ENCODE measurements around the gene SIRPA. TPM values are rescaled to one million over a fixed set of nuclear protein-coding genes. Genes with fewer than 3 reads are reported as not detected.

The SIRPA gene
- total and polyA plus RNA-seq, 2 donors (not counting 1 experiment from before 2014, with no cell fraction given), result 25.1 to 26.6 TPM

DNA sequence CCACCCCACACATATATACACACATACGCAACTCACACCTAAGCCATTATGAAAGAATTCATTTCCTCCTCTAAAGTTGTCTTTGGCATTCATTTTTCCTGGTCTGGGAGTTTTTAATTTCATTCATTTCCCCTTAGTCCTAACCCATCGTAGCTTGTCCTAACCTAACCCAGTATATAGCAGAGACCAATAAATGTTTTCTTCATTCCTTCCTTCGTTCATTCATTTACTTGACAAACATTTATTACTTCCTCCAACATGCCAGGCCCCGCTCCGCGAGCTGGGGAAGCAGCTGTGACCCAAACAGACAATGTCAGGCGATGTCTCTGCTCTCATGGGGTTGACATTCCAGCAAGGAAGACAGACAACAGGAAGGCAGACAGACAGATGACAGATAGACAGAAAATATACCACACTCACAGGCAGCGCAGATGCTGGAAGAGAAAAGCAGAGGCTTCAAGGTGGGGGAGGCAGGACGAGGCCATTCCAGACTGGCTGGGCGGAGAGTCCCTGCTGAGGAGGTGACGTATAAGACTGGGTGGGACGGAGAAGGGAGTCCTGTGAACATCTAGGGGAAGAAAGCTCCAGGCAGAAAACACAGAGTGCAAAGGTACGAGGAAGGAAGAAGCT, 33.7 kb upstream of the SIRPA start:
- Histone ChIP-seq H2AFZ (ENCODE audit: low read length) (no peak overlapping the region), H3K4me3 (replicated peaks in 1 of 4; ENCODE audit: control extremely low read depth in 1 of 4, insufficient read depth in 1 of 4, low read depth in 3 of 4, low read length in 4 of 4) (no peak overlapping the region), H3K27me3 (ENCODE audit: control insufficient read depth, insufficient read depth, low read length) (peaks cover 5% of the 10 kb centered on the region), H3K9ac (ENCODE audit: insufficient read depth, low read length) (no peak overlapping the region), H4K20me1 (ENCODE audit: control insufficient read depth, extremely low read depth, insufficient read depth, low read length) (no peaks in the 10 kb centered on the region), H3K9me3 (ENCODE audit: control insufficient read depth, insufficient read depth, low read depth, low read length) (no peaks in the 10 kb centered on the region), H3K79me2 (ENCODE audit: control insufficient read depth, insufficient read depth, low read length) (no peaks in the 10 kb centered on the region), H3K4me2 (ENCODE audit: extremely low read depth, insufficient read depth, low read length) (no peak overlapping the region), H3K36me3 (ENCODE audit: control insufficient read depth, insufficient read depth, low read length) (no peaks in the 10 kb centered on the region), H3K4me1 (ENCODE audit: control insufficient read depth, extremely low read depth, insufficient read depth, low read length) (peaks cover 3% of the 10 kb centered on the region), H3K27ac (ENCODE audit: insufficient read depth, low read length) (no peak overlapping the region)
- TF ChIP-seq, protein P1, sequence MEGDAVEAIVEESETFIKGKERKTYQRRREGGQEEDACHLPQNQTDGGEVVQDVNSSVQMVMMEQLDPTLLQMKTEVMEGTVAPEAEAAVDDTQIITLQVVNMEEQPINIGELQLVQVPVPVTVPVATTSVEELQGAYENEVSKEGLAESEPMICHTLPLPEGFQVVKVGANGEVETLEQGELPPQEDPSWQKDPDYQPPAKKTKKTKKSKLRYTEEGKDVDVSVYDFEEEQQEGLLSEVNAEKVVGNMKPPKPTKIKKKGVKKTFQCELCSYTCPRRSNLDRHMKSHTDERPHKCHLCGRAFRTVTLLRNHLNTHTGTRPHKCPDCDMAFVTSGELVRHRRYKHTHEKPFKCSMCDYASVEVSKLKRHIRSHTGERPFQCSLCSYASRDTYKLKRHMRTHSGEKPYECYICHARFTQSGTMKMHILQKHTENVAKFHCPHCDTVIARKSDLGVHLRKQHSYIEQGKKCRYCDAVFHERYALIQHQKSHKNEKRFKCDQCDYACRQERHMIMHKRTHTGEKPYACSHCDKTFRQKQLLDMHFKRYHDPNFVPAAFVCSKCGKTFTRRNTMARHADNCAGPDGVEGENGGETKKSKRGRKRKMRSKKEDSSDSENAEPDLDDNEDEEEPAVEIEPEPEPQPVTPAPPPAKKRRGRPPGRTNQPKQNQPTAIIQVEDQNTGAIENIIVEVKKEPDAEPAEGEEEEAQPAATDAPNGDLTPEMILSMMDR (conservative IDR thresholded peaks at IDR 0.05 in 1 of 2, IDR thresholded peaks at IDR 0.05 in 1 of 2; ENCODE audit: low read depth in 1 of 2, low read length in 2 of 2), result no peak
- TF ChIP-seq EZH2 (IDR thresholded peaks at IDR 0.05; ENCODE audit: low read length, missing control alignments), result no peak
- peak; percentile 34 to 47 for DNase-seq (ENCODE audit: low read depth in 2 of 2)

DNA sequence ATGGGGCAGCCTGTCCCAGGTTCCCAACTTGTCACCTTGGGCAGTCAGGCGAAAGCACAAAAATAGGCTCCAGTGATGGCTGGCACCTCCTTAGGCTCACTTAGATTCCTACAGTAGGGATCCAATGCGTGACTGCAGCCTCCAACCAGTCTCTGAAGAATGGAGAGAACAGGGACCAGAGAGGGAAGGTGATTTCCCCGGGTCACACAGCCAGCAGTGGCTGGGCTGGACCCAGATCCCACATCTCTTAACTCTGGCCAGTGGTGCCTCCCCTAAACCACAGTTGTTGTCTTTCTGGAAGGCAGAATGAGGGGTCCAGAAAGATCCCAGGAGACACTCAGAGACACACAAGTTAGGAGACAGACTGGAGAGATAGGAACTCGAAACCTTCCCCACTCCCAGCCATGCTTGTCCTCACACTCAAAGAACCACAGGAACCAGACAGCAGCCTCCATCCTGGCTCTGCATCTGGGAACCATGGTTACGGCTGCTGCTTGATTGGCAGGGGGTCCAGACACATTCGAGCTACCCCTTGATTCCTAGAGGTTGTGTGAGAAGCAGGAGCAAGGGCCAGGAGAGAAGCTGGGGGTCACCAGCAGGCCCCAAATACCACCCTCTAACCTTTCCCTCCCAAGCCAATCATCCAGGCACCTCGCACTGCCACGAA, 33.1 kb upstream of the SIRPA start:
- H3K4me3 ChIP-seq (replicated peaks in 1 of 4; ENCODE audit: control extremely low read depth in 1 of 4, insufficient read depth in 1 of 4, low read depth in 3 of 4, low read length in 4 of 4), result no peak overlapping the region
- H3K79me2 ChIP-seq (ENCODE audit: control insufficient read depth, insufficient read depth, low read length), result no peaks in the 10 kb centered on the region
- TF ChIP-seq, protein P1 (conservative IDR thresholded peaks at IDR 0.05 in 1 of 2, IDR thresholded peaks at IDR 0.05 in 1 of 2; ENCODE audit: low read depth in 1 of 2, low read length in 2 of 2), result no peak
- TF ChIP-seq EZH2 (IDR thresholded peaks at IDR 0.05; ENCODE audit: low read length, missing control alignments), result no peak
- H3K36me3 ChIP-seq (ENCODE audit: control insufficient read depth, insufficient read depth, low read length), result no peaks in the 10 kb centered on the region
- no peak for DNase-seq (ENCODE audit: low read depth in 2 of 2)
- H3K4me2 ChIP-seq (ENCODE audit: extremely low read depth, insufficient read depth, low read length), result no peak overlapping the region
- H3K4me1 ChIP-seq (ENCODE audit: control insufficient read depth, extremely low read depth, insufficient read depth, low read length), result peaks cover 3% of the 10 kb centered on the region
- H3K9ac ChIP-seq (ENCODE audit: insufficient read depth, low read length), result no peak overlapping the region
- H3K27me3 ChIP-seq (ENCODE audit: control insufficient read depth, insufficient read depth, low read length), result peaks cover 10% of the 10 kb centered on the region
- H3K9me3 ChIP-seq (ENCODE audit: control insufficient read depth, insufficient read depth, low read depth, low read length), result no peaks in the 10 kb centered on the region
- no peak overlapping the region for H2AFZ ChIP-seq (ENCODE audit: low read length)
- no peaks in the 10 kb centered on the region for H4K20me1 ChIP-seq (ENCODE audit: control insufficient read depth, extremely low read depth, insufficient read depth, low read length)
- H3K27ac ChIP-seq (ENCODE audit: insufficient read depth, low read length), result no peak overlapping the region

DNA sequence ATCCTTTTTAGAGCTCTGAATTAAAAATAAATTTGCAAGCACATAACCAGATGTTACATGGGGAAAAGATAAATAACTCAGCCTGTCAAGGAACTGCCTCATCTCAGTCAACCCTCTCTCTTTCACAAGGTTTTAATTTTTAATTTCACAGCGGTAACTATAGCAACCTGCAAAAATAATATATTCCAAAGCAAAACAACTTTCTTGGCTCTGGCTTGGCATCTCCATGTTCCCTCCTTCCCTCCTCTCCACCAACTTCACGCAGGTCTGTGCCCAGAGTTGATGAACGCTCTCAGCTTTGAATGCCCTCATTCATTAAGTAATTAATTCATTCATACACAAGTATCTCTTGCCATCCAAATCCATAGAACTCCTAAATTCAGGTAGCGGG, 32.5 kb upstream of the SIRPA start:
- H3K9ac ChIP-seq (ENCODE audit: insufficient read depth, low read length), result no peak overlapping the region
- no peak overlapping the region for H3K4me2 ChIP-seq (ENCODE audit: extremely low read depth, insufficient read depth, low read length)
- H3K27ac ChIP-seq (ENCODE audit: insufficient read depth, low read length), result no peak overlapping the region

More for the DNA sequence above, 32.5 kb upstream of the SIRPA start:
- H4K20me1 ChIP-seq (ENCODE audit: control insufficient read depth, extremely low read depth, insufficient read depth, low read length), result no peaks in the 10 kb centered on the region
- peaks cover 3% of the 10 kb centered on the region for H3K4me1 ChIP-seq (ENCODE audit: control insufficient read depth, extremely low read depth, insufficient read depth, low read length)
- DNase-seq (ENCODE audit: low read depth in 2 of 2), result no peak
- H3K79me2 ChIP-seq (ENCODE audit: control insufficient read depth, insufficient read depth, low read length), result no peaks in the 10 kb centered on the region
- no peak overlapping the region for H3K4me3 ChIP-seq (replicated peaks in 1 of 4; ENCODE audit: control extremely low read depth in 1 of 4, insufficient read depth in 1 of 4, low read depth in 3 of 4, low read length in 4 of 4)
- TF ChIP-seq, protein P1 (conservative IDR thresholded peaks at IDR 0.05 in 1 of 2, IDR thresholded peaks at IDR 0.05 in 1 of 2; ENCODE audit: low read depth in 1 of 2, low read length in 2 of 2), result no peak
- no peak for TF ChIP-seq EZH2 (IDR thresholded peaks at IDR 0.05; ENCODE audit: low read length, missing control alignments)
- H3K36me3 ChIP-seq (ENCODE audit: control insufficient read depth, insufficient read depth, low read length), result no peaks in the 10 kb centered on the region
- no peaks in the 10 kb centered on the region for H3K9me3 ChIP-seq (ENCODE audit: control insufficient read depth, insufficient read depth, low read depth, low read length)
- H2AFZ ChIP-seq (ENCODE audit: low read length), result no peak overlapping the region
- peaks cover 10% of the 10 kb centered on the region for H3K27me3 ChIP-seq (ENCODE audit: control insufficient read depth, insufficient read depth, low read length)

Data from fibroblast of lung (primary cell).